ENCODE measurements around the gene AKAP12.

- TF ChIP-seq CTCF (IDR thresholded peaks at IDR 0.05) (no peak), POLR2A (IDR thresholded peaks at IDR 0.05) (no peak)
These were observed 160.7 kb downstream of the AKAP12 start for GRCh38 chr6:151400473-151400872.
